ENCODE measurements around the gene HCAR3.
"Not testable (repeated sequence)": the region's sequence is repeated elsewhere in the genome, so short reads cannot be mapped to it uniquely, and the experiment has no call there.

HCAR3 gene

GRCh38 chr12:122703841-122704240, 12.8 kb downstream of the HCAR3 start:
- peaks cover 0 to 41% (median 7%) of the 10 kb centered on the region in 10 experiments; a peak in 9 of 20 replicates for H3K4me1 ChIP-seq
- H3K9ac ChIP-seq, result peak overlapping the region in 2 of 11 experiments; percentile 18 to 26; a peak in 2 of 22 replicates
- not testable (repeated sequence) for H3K27me3 ChIP-seq; H3K4me3 ChIP-seq; H3K9me3 ChIP-seq (replicated peaks in 1 of 11); H3K36me3 ChIP-seq; H4K20me1 ChIP-seq
- peak overlapping the region in 5 of 11 experiments; percentile 32 to 72 (median 60); a peak in 8 of 22 replicates for H3K27ac ChIP-seq
- H3K4me2 ChIP-seq, result peak overlapping the region in 4 of 11 experiments; percentile 44 to 82 (median 74); a peak in 6 of 22 replicates

GRCh38 chr12:122702890-122703611, 13.6 kb downstream of the HCAR3 start, which contains the start of gene HCAR2:
HCAR2 (minus strand) TSS chr12:122703357; CDS start chr12:122703283, 74 bp downstream.
- H3K27ac ChIP-seq, result peak within 1 kb of the TSS in 7 of 11 experiments; percentile 18 to 72 (median 60); a peak in 11 of 22 replicates
- peak in 5 of 11 experiments; percentile 23 to 59 (median 36); a peak in 6 of 22 replicates for TF ChIP-seq Cebpa-rat (IDR thresholded peaks at IDR 0.05)

GRCh38 chr12:122701481-122701880, 15.1 kb downstream of the HCAR3 start:
- not testable (repeated sequence) for H4K20me1 ChIP-seq; H3K36me3 ChIP-seq; H3K9me3 ChIP-seq (replicated peaks in 1 of 11); H3K27me3 ChIP-seq
- Histone ChIP-seq H3K27ac (peak overlapping the region in 4 of 11 experiments; percentile 22 to 72 (median 58); a peak in 6 of 22 replicates), H3K4me1 (peaks cover 0 to 53% (median 11%) of the 10 kb centered on the region in 10 experiments; a peak in 10 of 20 replicates), H3K4me3 (peak overlapping the region in 4 of 10 experiments; percentile 40 to 54 (median 48); a peak in 7 of 20 replicates), H3K9ac (peak overlapping the region in 4 of 11 experiments; percentile 15 to 72 (median 52); a peak in 6 of 22 replicates), H3K4me2 (peak overlapping the region in 5 of 11 experiments; percentile 30 to 82 (median 66); a peak in 9 of 22 replicates)

More at GRCh38 chr12:122702890-122703611, 13.6 kb downstream of the HCAR3 start, which contains the start of gene HCAR2:
- Histone ChIP-seq H3K4me3 (peak within 1 kb of the TSS in 4 of 10 experiments; percentile 40 to 54 (median 48); a peak in 7 of 20 replicates), H3K4me2 (peak within 1 kb of the TSS in 6 of 11 experiments; percentile 13 to 82 (median 56); a peak in 11 of 22 replicates), H3K9ac (peak within 1 kb of the TSS in 4 of 11 experiments; percentile 18 to 72 (median 37); a peak in 6 of 22 replicates), H3K4me1 (peaks cover 0 to 49% (median 8%) of the 10 kb centered on the region in 10 experiments; a peak in 10 of 20 replicates)
- not testable (repeated sequence) for H3K27me3 ChIP-seq; H3K9me3 ChIP-seq (replicated peaks in 1 of 11); H3K36me3 ChIP-seq; H4K20me1 ChIP-seq

DNA sequence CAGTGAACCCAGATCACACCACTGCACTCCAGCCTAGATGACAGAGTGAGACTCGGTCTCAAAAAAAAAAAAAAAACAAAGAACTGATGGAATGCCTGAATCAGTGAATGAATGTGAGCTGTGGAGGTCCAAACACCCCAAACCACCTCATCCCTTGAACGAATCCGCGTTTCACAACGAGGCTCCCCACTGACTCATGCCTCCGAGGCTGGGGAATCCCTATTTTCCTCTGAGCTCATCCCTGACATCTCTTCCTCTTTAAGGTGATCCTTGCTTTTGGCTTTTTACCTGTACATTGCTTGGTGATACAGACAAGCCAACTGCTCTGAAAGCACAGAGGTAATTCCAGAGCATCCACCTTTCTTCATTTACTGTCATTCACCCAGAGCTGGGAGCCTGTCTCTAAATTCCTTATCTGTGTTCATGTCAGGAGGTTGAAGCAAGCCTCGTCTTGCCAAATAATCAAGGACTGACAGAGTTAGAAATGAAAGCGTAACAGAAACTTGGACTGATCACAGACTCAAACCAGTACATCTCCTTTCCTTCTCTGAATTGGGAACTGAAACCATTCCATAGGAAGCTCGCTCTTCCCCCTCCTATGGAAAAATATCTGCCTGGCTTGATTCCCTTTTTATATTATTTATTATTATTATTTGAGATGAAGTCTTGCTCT, 16.4 kb downstream of the HCAR3 start:
- H3K36me3 ChIP-seq; H3K9ac ChIP-seq; H3K27ac ChIP-seq; H4K20me1 ChIP-seq; H3K27me3 ChIP-seq; H3K9me3 ChIP-seq (replicated peaks in 1 of 11): not testable (repeated sequence)
- H3K4me1 ChIP-seq, result peaks cover 0 to 53% (median 11%) of the 10 kb centered on the region in 10 experiments; a peak in 10 of 20 replicates
- H3K4me2 ChIP-seq, result peak overlapping the region in 4 of 11 experiments; percentile 42 to 80 (median 62); a peak in 6 of 22 replicates
- peak overlapping the region in 1 of 10 experiments; percentile 54; a peak in 1 of 20 replicates for H3K4me3 ChIP-seq

DNA sequence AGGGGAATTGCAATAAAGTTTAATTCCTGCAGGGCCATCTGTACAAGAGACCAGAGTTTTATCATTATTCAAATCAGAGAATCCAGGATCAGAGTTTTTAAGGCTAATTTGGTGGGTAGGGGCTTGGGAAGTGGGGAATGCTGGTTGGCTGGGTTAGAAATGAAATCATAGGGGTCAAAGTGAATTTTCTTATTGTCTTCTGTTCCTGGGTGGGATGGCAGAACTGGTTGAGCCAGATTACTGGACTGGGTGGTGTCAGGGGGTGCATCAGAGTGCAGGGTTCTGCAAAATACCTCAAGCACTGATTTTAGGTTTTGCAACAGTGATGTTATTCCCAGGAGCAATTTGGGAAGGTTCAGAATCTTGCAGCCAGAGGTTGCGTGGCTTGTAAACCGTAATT, 19.7 kb downstream of the HCAR3 start:
- H3K36me3 ChIP-seq; H3K4me3 ChIP-seq; H3K9ac ChIP-seq; H4K20me1 ChIP-seq; H3K27me3 ChIP-seq; H3K27ac ChIP-seq; H3K4me2 ChIP-seq; H3K9me3 ChIP-seq (replicated peaks in 1 of 11): not testable (repeated sequence)
- peaks cover 0 to 31% (median 5%) of the 10 kb centered on the region in 10 experiments; a peak in 9 of 20 replicates for H3K4me1 ChIP-seq

DNA sequence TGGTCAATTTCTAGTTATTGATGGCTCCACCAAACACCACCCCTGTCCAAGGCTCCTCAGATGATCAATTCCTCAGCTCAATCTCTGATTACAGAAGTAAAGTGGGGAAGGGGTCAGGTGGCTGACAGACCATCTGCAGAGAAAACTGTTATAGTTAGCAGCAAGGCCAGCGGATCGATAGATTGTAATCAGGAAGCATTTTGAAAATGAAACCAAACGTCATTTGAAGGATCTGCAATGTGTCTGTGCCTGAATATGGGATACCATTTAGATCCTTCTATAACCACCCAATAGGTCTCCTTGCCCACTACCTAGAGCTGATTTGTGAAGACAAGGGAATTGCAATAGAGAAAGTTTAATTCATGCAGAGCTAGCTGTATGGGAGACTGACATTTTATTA, 25.0 kb downstream of the HCAR3 start:
- H3K4me3 ChIP-seq, result no peak overlapping the region
- H3K27me3 ChIP-seq, result no peaks in the 10 kb centered on the region
- no peak overlapping the region for H3K9ac ChIP-seq
- H3K9me3 ChIP-seq (replicated peaks in 1 of 11), result no peaks in the 10 kb centered on the region
- H3K27ac ChIP-seq, result no peak overlapping the region
- peaks cover 0 to 15% (median 9%) of the 10 kb centered on the region in 10 experiments; a peak in 12 of 20 replicates for H3K4me1 ChIP-seq
- TF ChIP-seq Cebpa-rat (IDR thresholded peaks at IDR 0.05), result no peak
- peaks cover 0 to 11% (median 0%) of the 10 kb centered on the region in 11 experiments; a peak in 1 of 22 replicates for H3K36me3 ChIP-seq
- peak overlapping the region in 2 of 11 experiments; percentile 27 to 48; a peak in 4 of 22 replicates for H3K4me2 ChIP-seq
- H4K20me1 ChIP-seq, result no peaks in the 10 kb centered on the region

- no peak for TF ChIP-seq Cebpa-rat (IDR thresholded peaks at IDR 0.05)
- Histone ChIP-seq H3K4me3 (no peak overlapping the region), H3K27me3 (no peaks in the 10 kb centered on the region), H3K9me3 (replicated peaks in 1 of 11) (no peaks in the 10 kb centered on the region), H3K4me1 (peaks cover 0 to 15% (median 9%) of the 10 kb centered on the region in 10 experiments; a peak in 12 of 20 replicates), H3K4me2 (no peak overlapping the region), H4K20me1 (no peaks in the 10 kb centered on the region), H3K9ac (no peak overlapping the region), H3K36me3 (peaks cover 0 to 11% (median 0%) of the 10 kb centered on the region in 11 experiments; a peak in 1 of 22 replicates), H3K27ac (no peak overlapping the region)
Measured at GRCh38 chr12:122688291-122688690, 28.3 kb downstream of the HCAR3 start.

- TF ChIP-seq Cebpa-rat (IDR thresholded peaks at IDR 0.05), result no peak
- H3K4me2 ChIP-seq, result no peak overlapping the region
- no peaks in the 10 kb centered on the region for H3K9me3 ChIP-seq (replicated peaks in 1 of 11)
- peaks cover 0 to 27% (median 14%) of the 10 kb centered on the region in 10 experiments; a peak in 13 of 20 replicates for H3K4me1 ChIP-seq
- no peaks in the 10 kb centered on the region for H4K20me1 ChIP-seq
- H3K27me3 ChIP-seq, result no peaks in the 10 kb centered on the region
- H3K36me3 ChIP-seq, result peaks cover 0 to 3% (median 0%) of the 10 kb centered on the region in 11 experiments; a peak in 1 of 22 replicates
- no peak overlapping the region for H3K9ac ChIP-seq
- no peak overlapping the region for H3K4me3 ChIP-seq
- no peak overlapping the region for H3K27ac ChIP-seq
Measured at GRCh38 chr12:122687086-122687485, 29.5 kb downstream of the HCAR3 start.

- Histone ChIP-seq H4K20me1 (no peaks in the 10 kb centered on the region), H3K4me3 (no peak overlapping the region), H3K27ac (no peak overlapping the region), H3K4me2 (no peak overlapping the region), H3K4me1 (peaks cover 0 to 32% (median 19%) of the 10 kb centered on the region in 10 experiments; a peak in 13 of 20 replicates), H3K36me3 (no peaks in the 10 kb centered on the region), H3K27me3 (no peaks in the 10 kb centered on the region), H3K9ac (no peak overlapping the region), H3K9me3 (replicated peaks in 1 of 11) (peaks cover 0 to under 1% (median 0%) of the 10 kb centered on the region in 11 experiments; a peak in 2 of 22 replicates)
- no peak for TF ChIP-seq Cebpa-rat (IDR thresholded peaks at IDR 0.05)
Measured at GRCh38 chr12:122686538-122686937, 30.1 kb downstream of the HCAR3 start.
